ENCODE data around the gene MED17.

MED17 gene

GRCh38 chr11:93796441-93797231 lies 12.6 kb downstream of the MED17 start:
- no peak for TF ChIP-seq CTCF (IDR thresholded peaks at IDR 0.05; ENCODE audit: insufficient read depth, missing control alignments)
- DNase-seq (ENCODE audit: insufficient read length, low spot score) (no peak), FAIRE-seq (no peak)

GRCh38 chr11:93801366-93801765 lies 17.3 kb downstream of the MED17 start:
- no peak for TF ChIP-seq CTCF (IDR thresholded peaks at IDR 0.05; ENCODE audit: insufficient read depth, missing control alignments)
- DNase-seq (ENCODE audit: insufficient read length, low spot score) (no peak), FAIRE-seq (no peak)

DNA sequence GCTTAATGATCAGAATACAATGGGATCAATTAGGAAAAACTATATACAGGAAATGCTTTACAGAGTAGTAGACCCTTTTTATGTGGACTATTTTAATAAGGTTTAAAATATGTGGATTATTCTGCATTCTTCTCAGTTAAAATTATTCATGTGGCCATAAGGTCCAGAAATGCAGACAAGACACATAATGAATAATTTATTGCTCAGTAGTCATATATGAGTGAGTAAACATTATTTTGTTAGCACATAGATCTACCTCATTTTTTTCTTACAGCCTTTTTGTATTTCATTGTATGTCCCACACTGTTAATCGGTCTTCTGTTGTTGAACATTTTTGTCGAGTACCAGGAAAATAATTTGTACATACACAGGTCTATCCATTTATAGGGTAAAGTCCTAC lies 20.8 kb downstream of the MED17 start:
- no peak for FAIRE-seq
- no peak for DNase-seq (ENCODE audit: insufficient read length, low spot score)
- TF ChIP-seq CTCF (IDR thresholded peaks at IDR 0.05; ENCODE audit: insufficient read depth, missing control alignments), result no peak

DNA sequence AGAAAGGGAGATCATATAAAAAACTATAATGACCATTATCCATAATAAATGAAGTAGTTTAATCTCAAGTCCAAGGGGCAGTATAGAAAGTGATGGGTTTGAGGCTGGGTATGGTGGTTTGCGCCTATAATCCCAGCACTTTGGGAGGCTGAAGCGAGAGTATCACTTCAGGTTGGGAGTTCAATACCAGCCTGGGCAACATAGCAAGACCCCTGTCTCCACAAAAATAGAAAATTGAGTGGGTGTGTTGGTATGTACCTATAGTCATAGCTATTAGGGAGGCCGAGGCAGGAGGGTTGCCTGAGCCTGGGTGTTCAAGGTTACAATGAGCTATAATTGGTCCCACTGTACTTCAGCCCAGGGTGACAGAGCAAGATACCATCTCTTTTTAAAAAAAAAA lies 23.9 kb downstream of the MED17 start:
- no peak for FAIRE-seq
- no peak for TF ChIP-seq CTCF (IDR thresholded peaks at IDR 0.05; ENCODE audit: insufficient read depth, missing control alignments)
- no peak for DNase-seq (ENCODE audit: insufficient read length, low spot score)

DNA sequence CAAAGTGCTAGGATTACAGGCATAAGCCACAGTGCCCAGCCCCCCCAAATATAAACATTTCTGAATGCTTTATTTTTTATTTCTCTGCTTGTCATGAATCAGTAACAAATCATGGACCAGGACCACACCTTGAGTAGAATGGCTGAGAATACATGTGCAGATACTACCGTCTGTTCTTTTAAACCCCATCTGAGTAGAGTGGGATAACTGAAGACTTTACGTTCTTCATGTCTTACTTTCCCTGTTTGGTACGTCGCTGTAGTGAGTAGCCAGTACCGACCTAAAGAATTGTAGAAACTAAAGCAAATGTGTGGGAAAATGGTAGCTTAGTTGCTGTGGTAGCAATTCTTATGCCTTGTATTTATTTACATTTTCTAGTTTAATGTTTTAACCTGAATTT lies 29.9 kb downstream of the MED17 start:
- DNase-seq (ENCODE audit: insufficient read length, low spot score), result no peak
- no peak for TF ChIP-seq CTCF (IDR thresholded peaks at IDR 0.05; ENCODE audit: insufficient read depth, missing control alignments)
- FAIRE-seq, result no peak

GRCh38 chr11:93814966-93815633 lies 31.0 kb downstream of the MED17 start:
- DNase-seq (ENCODE audit: insufficient read length, low spot score) (no peak), FAIRE-seq (no peak)
- no peak for TF ChIP-seq CTCF (IDR thresholded peaks at IDR 0.05; ENCODE audit: insufficient read depth, missing control alignments)
